ENCODE results near the gene SIRT5.

DNA sequence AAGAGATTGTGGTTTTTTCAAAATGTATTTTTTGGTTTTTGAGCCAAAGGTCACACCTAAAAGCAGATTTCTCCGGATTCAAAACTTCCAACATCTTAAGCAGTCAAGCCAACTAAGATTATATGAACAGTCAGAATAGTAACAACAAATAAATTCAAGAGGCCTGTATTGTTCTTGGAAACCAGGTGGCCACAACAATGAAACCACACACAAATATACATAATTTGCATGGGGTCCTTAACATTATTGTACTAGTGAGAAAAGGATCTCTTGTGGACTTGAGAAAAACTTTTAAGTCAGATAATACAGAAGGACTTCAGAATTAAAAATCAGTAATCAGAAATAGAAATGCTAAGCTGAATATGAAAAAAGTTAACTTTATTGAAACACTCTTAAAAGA is 81.3 kb downstream of the SIRT5 start:
- TF ChIP-seq YY1 (IDR thresholded peaks at IDR 0.05; ENCODE audit: insufficient read depth, insufficient read length) (no peak), SUZ12 (IDR thresholded peaks at IDR 0.05; ENCODE audit: extremely low read depth, insufficient read depth, insufficient read length) (no peak), ZNF274 (IDR thresholded peaks at IDR 0.05; ENCODE audit: low read depth, low read length) (no peak)
